ENCODE results near the gene GPR156. TPM values are rescaled to one million over a fixed set of nuclear protein-coding genes. Genes with fewer than 3 reads are reported as not detected.

GPR156 gene
- total RNA-seq, result 0.19 TPM in 1 of 2 replicates, not detected in the other

GRCh38 chr3:120284747-120285507 lies at the start of gene GPR156:
Gene GPR156 (minus strand): TSS chr3:120285222. CDS start chr3:120244098, 41,124 bp downstream.

Other genes starting within 250 kb of the GPR156 start
- 73.9 and 110 TPM in 2 replicates for gene GSK3B, start 190.8 kb downstream of the GPR156 start, total RNA-seq
- 14.2 and 21.5 TPM in 2 replicates for gene LRRC58, start 64.1 kb upstream of the GPR156 start, total RNA-seq
- 101 and 102 TPM in 2 replicates for gene FSTL1, start 165.8 kb upstream of the GPR156 start, total RNA-seq